Activated T-helper 17 cell treated with anti-CD3 and anti-CD28 coated beads, Interleukin-2, amount 50 U/mL, for 72 hours (primary cell): Measurements from ENCODE around the gene YY1AP1. TPM values are rescaled to one million over a fixed set of nuclear protein-coding genes. Genes with fewer than 3 reads are reported as not detected.
"Not testable (repeated sequence)": the region's sequence is repeated elsewhere in the genome, so short reads cannot be mapped to it uniquely, and the experiment has no call there.

Experiments used
- ATAC-seq: fragments of 150-1000 bp; cut with Tn5 transposase; replicated peaks from 2 replicates; pipeline ENCODE4 v1.10.0; 2021; ENCODE audit warnings: mild to moderate bottlenecking, moderate library complexity
- H3K27ac Mint-ChIP-seq: one replicate; pipeline ENCODE4 v1.8.0; 2022; ENCODE audit warnings: mixed read lengths
- H3K27me3 Mint-ChIP-seq: one replicate; pipeline ENCODE4 v1.8.0; 2022; ENCODE audit warnings: mixed read lengths
- H3K36me3 Mint-ChIP-seq: one replicate; pipeline ENCODE4 v1.8.0; 2022; ENCODE audit warnings: low read depth, mild to moderate bottlenecking, mixed read lengths
- H3K4me1 Mint-ChIP-seq: one replicate; pipeline ENCODE4 v1.8.0; 2022; ENCODE audit warnings: mixed read lengths
- H3K4me3 Mint-ChIP-seq: one replicate; pipeline ENCODE4 v1.8.0; 2022; ENCODE audit warnings: mild to moderate bottlenecking, mixed read lengths
- H3K9me3 Mint-ChIP-seq: one replicate; pipeline ENCODE4 v1.8.0; 2022; ENCODE audit warnings: mixed read lengths
- total RNA-seq, 2 donors: library from RNA; stranded (reverse); gene quantifications; one replicate each; pipeline ENCODE4 v1.2.3, GENCODE V29; 2022

The YY1AP1 gene
- total RNA-seq, result 10 to 100 TPM; 69.5 to 75.7 TPM

- ATAC-seq, result peak; percentile 91
- peaks cover 18% of the 10 kb centered on the region for H3K4me1 Mint-ChIP-seq
- H3K4me3 Mint-ChIP-seq, result peak within 1 kb of the TSS; percentile 95
- no peaks in the 10 kb centered on the region for H3K9me3 Mint-ChIP-seq
- H3K36me3 Mint-ChIP-seq, result peaks cover 87% of the 10 kb centered on the region
- no peaks in the 10 kb centered on the region for H3K27me3 Mint-ChIP-seq
- peak within 1 kb of the TSS; percentile 93 for H3K27ac Mint-ChIP-seq
Measured at GRCh38 chr1:155688324-155689080, at the start of gene YY1AP1. YY1AP1 (minus strand) TSS chr1:155688774; CDS start chr1:155680436, 8,338 bp downstream.

GRCh38 chr1:155729031-155729898, 40.7 kb upstream of the YY1AP1 start:
- no peaks in the 10 kb centered on the region for H3K9me3 Mint-ChIP-seq
- ATAC-seq, result peak; percentile 19
- no peaks in the 10 kb centered on the region for H3K4me1 Mint-ChIP-seq
- H3K27ac Mint-ChIP-seq, result peak overlapping the region; percentile 10
- peaks cover 90% of the 10 kb centered on the region for H3K36me3 Mint-ChIP-seq
- no peak overlapping the region for H3K4me3 Mint-ChIP-seq
- H3K27me3 Mint-ChIP-seq, result no peaks in the 10 kb centered on the region

- Mint-ChIP-seq H3K4me3 (no peak overlapping the region), H3K36me3 (peaks cover 80% of the 10 kb centered on the region), H3K4me1 (no peaks in the 10 kb centered on the region), H3K27ac (no peak overlapping the region), H3K9me3 (no peaks in the 10 kb centered on the region), H3K27me3 (no peaks in the 10 kb centered on the region)
- no peak for ATAC-seq
Measured at GRCh38 chr1:155725142-155725541, 36.6 kb upstream of the YY1AP1 start.

GRCh38 chr1:155719703-155720102, 31.1 kb upstream of the YY1AP1 start:
- no peak for ATAC-seq
- no peaks in the 10 kb centered on the region for H3K9me3 Mint-ChIP-seq
- H3K27ac Mint-ChIP-seq, result no peak overlapping the region
- peaks cover 6% of the 10 kb centered on the region for H3K4me1 Mint-ChIP-seq
- H3K36me3 Mint-ChIP-seq, result peaks cover 83% of the 10 kb centered on the region
- no peak overlapping the region for H3K4me3 Mint-ChIP-seq
- no peaks in the 10 kb centered on the region for H3K27me3 Mint-ChIP-seq

- not testable (repeated sequence) for H3K27me3 Mint-ChIP-seq, H3K4me1 Mint-ChIP-seq, H3K4me3 Mint-ChIP-seq, H3K27ac Mint-ChIP-seq, ATAC-seq, H3K9me3 Mint-ChIP-seq
- H3K36me3 Mint-ChIP-seq, result peaks cover 94% of the 10 kb centered on the region
Measured at GRCh38 chr1:155718524-155719115, 30.0 kb upstream of the YY1AP1 start.

GRCh38 chr1:155717041-155717440, 28.5 kb upstream of the YY1AP1 start:
- peaks cover 98% of the 10 kb centered on the region for H3K36me3 Mint-ChIP-seq

GRCh38 chr1:155715777-155716176, 27.2 kb upstream of the YY1AP1 start:
- H3K9me3 Mint-ChIP-seq, result no peaks in the 10 kb centered on the region
- no peak overlapping the region for H3K27ac Mint-ChIP-seq
- H3K4me1 Mint-ChIP-seq, result peaks cover 6% of the 10 kb centered on the region
- no peaks in the 10 kb centered on the region for H3K27me3 Mint-ChIP-seq
- H3K36me3 Mint-ChIP-seq, result peaks cover 97% of the 10 kb centered on the region
- no peak overlapping the region for H3K4me3 Mint-ChIP-seq
- ATAC-seq, result no peak

More at GRCh38 chr1:155717041-155717440, 28.5 kb upstream of the YY1AP1 start:
- no peaks in the 10 kb centered on the region for H3K27me3 Mint-ChIP-seq
- peak; percentile 74 for ATAC-seq
- H3K4me1 Mint-ChIP-seq, result peaks cover 6% of the 10 kb centered on the region
- H3K4me3 Mint-ChIP-seq, result no peak overlapping the region
- peak overlapping the region; percentile 66 for H3K27ac Mint-ChIP-seq
- no peaks in the 10 kb centered on the region for H3K9me3 Mint-ChIP-seq

GRCh38 chr1:155715056-155715455, 26.5 kb upstream of the YY1AP1 start:
- H3K27ac Mint-ChIP-seq, H3K4me3 Mint-ChIP-seq, ATAC-seq, H3K4me1 Mint-ChIP-seq, H3K27me3 Mint-ChIP-seq, H3K9me3 Mint-ChIP-seq: not testable (repeated sequence)
- peaks cover 96% of the 10 kb centered on the region for H3K36me3 Mint-ChIP-seq

GRCh38 chr1:155713075-155713474, 24.5 kb upstream of the YY1AP1 start:
- no peak for ATAC-seq
- Mint-ChIP-seq H3K36me3 (peaks cover 90% of the 10 kb centered on the region), H3K4me1 (peaks cover 6% of the 10 kb centered on the region)

GRCh38 chr1:155712636-155713035, 24.1 kb upstream of the YY1AP1 start:
- not testable (repeated sequence) for H3K27ac Mint-ChIP-seq, H3K4me3 Mint-ChIP-seq, H3K27me3 Mint-ChIP-seq, ATAC-seq, H3K4me1 Mint-ChIP-seq, H3K9me3 Mint-ChIP-seq
- peaks cover 90% of the 10 kb centered on the region for H3K36me3 Mint-ChIP-seq

More at GRCh38 chr1:155713075-155713474, 24.5 kb upstream of the YY1AP1 start:
- no peak overlapping the region for H3K4me3 Mint-ChIP-seq
- no peak overlapping the region for H3K27ac Mint-ChIP-seq
- no peaks in the 10 kb centered on the region for H3K27me3 Mint-ChIP-seq
- H3K9me3 Mint-ChIP-seq, result no peaks in the 10 kb centered on the region

GRCh38 chr1:155711457-155711856, 22.9 kb upstream of the YY1AP1 start:
- not testable (repeated sequence) for H3K27me3 Mint-ChIP-seq, H3K4me3 Mint-ChIP-seq, H3K9me3 Mint-ChIP-seq, H3K27ac Mint-ChIP-seq, ATAC-seq
- peaks cover 82% of the 10 kb centered on the region for H3K36me3 Mint-ChIP-seq
- peaks cover 12% of the 10 kb centered on the region for H3K4me1 Mint-ChIP-seq

GRCh38 chr1:155709391-155709790, 20.8 kb upstream of the YY1AP1 start:
- H3K27ac Mint-ChIP-seq, result no peak overlapping the region
- no peaks in the 10 kb centered on the region for H3K9me3 Mint-ChIP-seq
- no peak for ATAC-seq
- no peak overlapping the region for H3K4me3 Mint-ChIP-seq
- no peaks in the 10 kb centered on the region for H3K27me3 Mint-ChIP-seq
- H3K36me3 Mint-ChIP-seq, result peaks cover 65% of the 10 kb centered on the region
- peaks cover 9% of the 10 kb centered on the region for H3K4me1 Mint-ChIP-seq

GRCh38 chr1:155706139-155706538, 17.6 kb upstream of the YY1AP1 start:
- Mint-ChIP-seq H3K27me3 (no peaks in the 10 kb centered on the region), H3K4me3 (no peak overlapping the region), H3K36me3 (peaks cover 50% of the 10 kb centered on the region), H3K4me1 (peaks cover 17% of the 10 kb centered on the region), H3K9me3 (no peaks in the 10 kb centered on the region), H3K27ac (no peak overlapping the region)
- ATAC-seq, result no peak

GRCh38 chr1:155704414-155704813, 15.8 kb upstream of the YY1AP1 start:
- Mint-ChIP-seq H3K4me1 (peaks cover 17% of the 10 kb centered on the region), H3K36me3 (peaks cover 37% of the 10 kb centered on the region)
- ATAC-seq, result peak; percentile 72
- not testable (repeated sequence) for H3K9me3 Mint-ChIP-seq, H3K27ac Mint-ChIP-seq, H3K27me3 Mint-ChIP-seq, H3K4me3 Mint-ChIP-seq
